HEK293T (cell line): ENCODE data around the gene CRTAC1.

Experiments used
- BHLHE40 ChIP-seq: fragments of 450-650 bp; IDR thresholded peaks from 2 replicates; pipeline ENCODE4 v1.6.1; 2016; ENCODE audit warnings: mild to moderate bottlenecking, moderate library complexity, borderline replicate concordance
- CTBP1 ChIP-seq: fragments of 450-650 bp; IDR thresholded peaks from 2 replicates; pipeline ENCODE4 v1.6.1; 2016; ENCODE audit warnings: borderline replicate concordance
- ELF4 ChIP-seq: fragments of 450-650 bp; IDR thresholded peaks from 2 replicates; pipeline ENCODE4 v1.6.1; 2017; ENCODE audit warnings: antibody characterized with exemption
- FOXM1 ChIP-seq: fragments of 450-650 bp; IDR thresholded peaks from 2 replicates; pipeline ENCODE4 v1.6.1; 2017; ENCODE audit warnings: mild to moderate bottlenecking, borderline replicate concordance
- L3MBTL2 ChIP-seq: fragments of 450-650 bp; conservative IDR thresholded peaks from 2 replicates; pipeline ENCODE4 v1.6.1; 2016; ENCODE audit warnings: mild to moderate bottlenecking
- NFRKB ChIP-seq: fragments of 450-650 bp; IDR thresholded peaks from 2 replicates; pipeline ENCODE4 v1.6.1; 2016; ENCODE audit warnings: mild to moderate bottlenecking, moderate library complexity
- SP1 ChIP-seq: fragments of 450-650 bp; IDR thresholded peaks from 2 replicates; pipeline ENCODE4 v1.6.1; 2017
- SUZ12 ChIP-seq: fragments of 450-650 bp; IDR thresholded peaks from 2 replicates; pipeline ENCODE4 v1.6.1; 2016; ENCODE audit warnings: mild to moderate bottlenecking
- ZNF384 ChIP-seq: fragments of 450-650 bp; IDR thresholded peaks from 2 replicates; pipeline ENCODE4 v1.6.1; 2016

GRCh38 chr10:97944772-97945171 is 85.6 kb downstream of the CRTAC1 start:
- TF ChIP-seq ELF4 (no peak), SP1 (no peak), ZNF384 (no peak), SUZ12 (no peak), NFRKB (no peak), CTBP1 (no peak), FOXM1 (no peak), L3MBTL2 (no peak), BHLHE40 (no peak)
